ENCODE results near the gene FN1.

DNA sequence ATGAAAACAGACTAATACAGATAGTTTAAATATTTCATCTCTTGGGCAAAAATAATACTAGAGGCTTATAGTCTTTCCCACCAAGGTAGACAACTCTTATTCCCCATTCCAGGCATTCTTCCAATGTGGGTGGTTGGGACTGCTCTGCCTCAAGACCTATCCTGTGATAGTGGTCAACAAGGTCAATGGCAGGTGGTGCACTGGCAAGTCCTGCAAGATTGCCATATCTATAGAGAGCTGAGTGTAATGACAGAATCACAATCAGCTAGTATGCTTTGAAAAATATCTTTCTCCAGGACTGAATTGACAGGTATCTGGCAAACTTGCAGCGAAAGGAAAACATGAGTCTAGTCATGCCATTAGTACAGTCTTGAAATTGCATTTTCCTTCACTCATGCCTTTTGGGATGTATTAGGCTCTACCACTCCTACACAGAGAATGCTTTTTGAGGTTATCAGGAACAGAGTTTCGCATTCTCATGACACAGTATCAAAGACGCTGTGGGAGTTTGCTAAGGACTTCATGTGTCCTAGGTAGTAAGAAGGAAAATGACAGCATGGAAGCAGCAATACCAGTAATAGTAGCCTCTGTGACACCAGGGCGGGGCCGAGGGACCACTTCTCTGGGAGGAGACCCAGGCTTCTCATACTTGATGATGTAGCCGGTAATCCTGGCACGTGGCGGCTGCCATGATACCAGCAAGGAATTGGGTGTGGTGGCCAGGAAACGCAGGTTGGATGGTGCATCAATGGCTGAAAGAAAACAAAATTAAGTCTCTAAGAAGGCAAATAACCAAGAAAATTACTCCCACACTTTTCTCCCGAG lies 61.0 kb downstream of the FN1 start:
- TF ChIP-seq, protein P1, sequence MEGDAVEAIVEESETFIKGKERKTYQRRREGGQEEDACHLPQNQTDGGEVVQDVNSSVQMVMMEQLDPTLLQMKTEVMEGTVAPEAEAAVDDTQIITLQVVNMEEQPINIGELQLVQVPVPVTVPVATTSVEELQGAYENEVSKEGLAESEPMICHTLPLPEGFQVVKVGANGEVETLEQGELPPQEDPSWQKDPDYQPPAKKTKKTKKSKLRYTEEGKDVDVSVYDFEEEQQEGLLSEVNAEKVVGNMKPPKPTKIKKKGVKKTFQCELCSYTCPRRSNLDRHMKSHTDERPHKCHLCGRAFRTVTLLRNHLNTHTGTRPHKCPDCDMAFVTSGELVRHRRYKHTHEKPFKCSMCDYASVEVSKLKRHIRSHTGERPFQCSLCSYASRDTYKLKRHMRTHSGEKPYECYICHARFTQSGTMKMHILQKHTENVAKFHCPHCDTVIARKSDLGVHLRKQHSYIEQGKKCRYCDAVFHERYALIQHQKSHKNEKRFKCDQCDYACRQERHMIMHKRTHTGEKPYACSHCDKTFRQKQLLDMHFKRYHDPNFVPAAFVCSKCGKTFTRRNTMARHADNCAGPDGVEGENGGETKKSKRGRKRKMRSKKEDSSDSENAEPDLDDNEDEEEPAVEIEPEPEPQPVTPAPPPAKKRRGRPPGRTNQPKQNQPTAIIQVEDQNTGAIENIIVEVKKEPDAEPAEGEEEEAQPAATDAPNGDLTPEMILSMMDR (IDR thresholded peaks at IDR 0.05) = no peak
- TF ChIP-seq POLR2A (IDR thresholded peaks at IDR 0.05) = no peak
